IPS-15b (cell line): Measurements from ENCODE around the gene SNX5.

Experiments
- H3K27me3 ChIP-seq: one replicate; pipeline ENCODE4 v1.6.1; 2013; ENCODE audit warnings: low read length; ENCODE audit not compliant: control insufficient read depth, insufficient read depth
- H3K36me3 ChIP-seq: one replicate; pipeline ENCODE4 v1.6.1; 2013; ENCODE audit warnings: low read length; ENCODE audit not compliant: control insufficient read depth, insufficient read depth
- H3K4me1 ChIP-seq: one replicate; pipeline ENCODE4 v1.6.1; 2013; ENCODE audit warnings: mild to moderate bottlenecking, low read length; ENCODE audit not compliant: control insufficient read depth, insufficient read depth
- H3K4me3 ChIP-seq: one replicate; pipeline ENCODE4 v1.5.1; 2013; ENCODE audit warnings: low read depth, low read length
- H3K9ac ChIP-seq: one replicate; pipeline ENCODE4 v1.6.1; 2013; ENCODE audit warnings: low read depth, mild to moderate bottlenecking, low read length
- H3K9me3 ChIP-seq: one replicate; pipeline ENCODE4 v1.6.1; 2013; ENCODE audit warnings: mild to moderate bottlenecking, low read length; ENCODE audit not compliant: control insufficient read depth, insufficient read depth

SNX5 gene

DNA sequence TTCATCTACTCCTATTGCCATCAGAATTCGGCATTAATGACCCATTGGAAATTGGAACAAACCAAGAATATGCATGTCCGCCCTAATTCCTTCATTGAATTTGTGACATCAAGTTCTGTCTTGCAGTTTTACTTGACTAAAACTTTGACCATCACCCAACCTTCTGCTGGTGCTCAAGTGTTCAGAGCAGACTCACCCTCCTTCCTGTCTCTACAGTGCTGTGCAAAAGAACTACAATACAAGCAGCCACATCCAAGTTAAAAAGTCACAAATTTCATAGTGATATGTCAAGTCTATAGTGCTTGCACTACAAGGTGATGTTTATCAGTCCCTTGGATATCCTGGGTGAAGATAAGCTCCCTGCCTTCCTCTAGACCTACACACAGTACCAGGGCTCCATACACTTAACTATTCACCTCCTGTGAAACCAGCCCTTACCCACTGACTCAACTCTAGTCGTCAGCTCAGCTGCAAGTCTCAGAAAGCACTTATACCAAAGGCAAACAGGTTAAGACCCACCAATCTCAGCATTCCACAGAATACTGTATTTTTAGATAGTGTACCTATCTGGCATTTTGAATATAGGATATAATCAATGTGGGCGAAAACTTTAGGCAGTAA lies 23.6 kb downstream of the SNX5 start:
- H3K36me3 ChIP-seq = peaks cover 52% of the 10 kb centered on the region
- H3K9ac ChIP-seq = no peak overlapping the region
- H3K27me3 ChIP-seq = no peaks in the 10 kb centered on the region
- H3K4me1 ChIP-seq = peaks cover 8% of the 10 kb centered on the region
- H3K9me3 ChIP-seq = no peaks in the 10 kb centered on the region
- H3K4me3 ChIP-seq = no peak overlapping the region

DNA sequence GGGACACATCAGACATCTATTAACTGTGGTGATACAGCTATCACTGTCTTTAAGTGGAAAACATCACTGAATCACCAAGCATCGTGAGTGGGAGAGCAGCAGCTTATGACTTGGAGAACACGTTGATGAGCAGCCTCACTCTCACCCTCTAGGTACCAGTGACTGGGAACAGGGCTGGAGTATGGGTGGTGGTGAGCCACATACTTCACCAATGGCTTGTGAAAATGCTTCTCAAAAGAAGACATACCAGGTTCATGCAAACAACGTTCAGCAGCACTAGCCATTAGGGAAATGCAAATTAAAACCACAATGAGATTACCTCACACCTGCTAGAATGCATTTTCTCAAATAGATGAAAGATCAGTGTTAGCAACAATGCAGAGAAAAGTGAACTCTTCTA lies 25.3 kb downstream of the SNX5 start:
- H3K27me3 ChIP-seq = no peaks in the 10 kb centered on the region
- H3K4me1 ChIP-seq = peaks cover 14% of the 10 kb centered on the region
- no peak overlapping the region for H3K4me3 ChIP-seq
- no peaks in the 10 kb centered on the region for H3K9me3 ChIP-seq
- no peak overlapping the region for H3K9ac ChIP-seq
- H3K36me3 ChIP-seq = peaks cover 35% of the 10 kb centered on the region

DNA sequence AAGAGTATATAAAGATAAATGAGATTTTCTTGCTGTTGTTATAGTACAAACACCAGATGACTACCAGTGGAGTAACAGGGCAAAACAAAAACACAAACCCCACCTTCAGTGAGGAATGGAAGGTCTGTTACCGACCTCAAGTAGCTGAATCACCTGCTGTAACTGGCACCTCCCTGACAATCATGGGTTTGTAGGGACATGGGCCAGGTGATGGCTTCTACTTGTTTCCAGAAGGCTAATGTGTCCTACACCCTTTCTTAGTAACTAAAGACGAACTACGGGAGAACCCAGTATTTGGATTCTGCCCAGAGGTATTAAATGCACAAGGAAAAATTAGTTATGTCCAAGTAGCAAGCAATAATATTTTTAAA lies 26.8 kb downstream of the SNX5 start:
- H3K9me3 ChIP-seq = no peaks in the 10 kb centered on the region
- no peaks in the 10 kb centered on the region for H3K27me3 ChIP-seq
- H3K4me3 ChIP-seq = no peak overlapping the region
- no peak overlapping the region for H3K9ac ChIP-seq
- H3K36me3 ChIP-seq = peaks cover 27% of the 10 kb centered on the region
- peaks cover 14% of the 10 kb centered on the region for H3K4me1 ChIP-seq

DNA sequence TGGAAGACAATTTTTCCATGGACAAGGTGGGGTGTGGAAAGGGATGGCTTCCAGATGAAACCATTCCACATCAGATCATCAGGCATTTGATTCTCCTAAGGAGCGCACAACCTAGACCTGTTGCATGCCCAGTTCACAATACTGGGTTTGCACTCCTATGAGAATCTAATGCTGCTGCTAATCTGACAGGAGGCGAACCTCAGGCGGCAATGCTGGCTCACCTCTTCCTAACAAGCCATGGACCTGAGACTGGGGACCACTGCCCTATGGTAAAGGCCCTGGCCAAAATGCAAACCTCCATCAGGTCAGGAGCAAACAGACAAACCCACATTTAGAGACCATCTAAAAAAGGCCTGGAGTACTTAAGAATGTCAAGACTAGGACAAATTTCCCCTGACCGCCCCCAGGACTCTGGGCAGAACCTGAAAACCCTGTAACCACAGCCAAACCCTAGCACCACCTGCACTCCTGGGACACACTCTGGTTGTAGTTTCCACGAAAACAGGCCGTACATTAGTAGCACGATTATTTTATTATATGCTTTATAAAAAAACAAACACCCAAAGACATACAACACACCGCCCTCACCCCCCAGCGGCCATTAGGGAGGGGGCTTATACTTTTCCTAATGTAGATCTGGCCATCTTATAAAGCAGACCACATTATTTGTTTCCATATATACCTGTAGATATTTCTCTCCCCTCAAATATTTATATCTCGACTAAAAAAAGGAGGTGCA lies 27.3 kb downstream of the SNX5 start:
- peaks cover 27% of the 10 kb centered on the region for H3K36me3 ChIP-seq
- H3K9ac ChIP-seq = no peak overlapping the region
- no peaks in the 10 kb centered on the region for H3K27me3 ChIP-seq
- H3K4me3 ChIP-seq = no peak overlapping the region
- no peaks in the 10 kb centered on the region for H3K9me3 ChIP-seq
- peaks cover 14% of the 10 kb centered on the region for H3K4me1 ChIP-seq

DNA sequence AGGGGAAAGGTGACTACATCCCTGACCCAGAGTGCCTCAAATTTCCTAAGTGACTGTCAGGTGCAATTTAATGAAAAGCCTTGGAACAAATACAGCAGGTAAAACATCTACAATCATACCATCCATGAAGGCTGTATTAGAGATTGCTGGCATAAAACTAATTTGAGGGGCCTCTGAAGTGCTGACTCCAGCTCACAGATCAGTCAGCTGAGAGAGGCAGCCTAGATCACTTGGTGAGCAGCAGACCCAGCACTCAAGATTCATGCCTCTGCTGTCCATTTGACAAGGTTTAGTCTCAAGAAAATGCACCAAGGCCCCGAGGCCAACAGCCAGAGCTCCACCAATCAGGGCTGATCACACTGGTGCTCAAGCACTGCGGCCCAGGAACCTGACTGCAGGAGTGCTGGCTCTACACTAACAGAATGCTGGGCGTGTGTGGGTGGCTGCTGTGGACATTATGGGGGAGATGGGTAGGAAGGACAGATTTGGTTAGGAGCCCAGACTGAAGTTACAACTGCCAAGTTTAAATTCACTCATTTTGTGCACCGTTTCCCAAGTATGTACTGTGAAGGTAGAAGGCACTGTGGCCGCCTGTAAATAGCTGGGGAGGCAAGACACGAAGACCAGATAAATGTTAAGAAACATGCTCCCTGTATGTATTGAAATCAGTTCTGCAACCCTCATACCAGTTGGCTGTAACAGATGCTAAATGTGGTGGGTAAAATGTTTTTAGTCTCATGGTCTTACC lies 28.2 kb downstream of the SNX5 start:
- H3K4me3 ChIP-seq = no peak overlapping the region
- H3K4me1 ChIP-seq = peaks cover 14% of the 10 kb centered on the region
- no peaks in the 10 kb centered on the region for H3K9me3 ChIP-seq
- H3K36me3 ChIP-seq = peaks cover 21% of the 10 kb centered on the region
- no peaks in the 10 kb centered on the region for H3K27me3 ChIP-seq
- no peak overlapping the region for H3K9ac ChIP-seq

DNA sequence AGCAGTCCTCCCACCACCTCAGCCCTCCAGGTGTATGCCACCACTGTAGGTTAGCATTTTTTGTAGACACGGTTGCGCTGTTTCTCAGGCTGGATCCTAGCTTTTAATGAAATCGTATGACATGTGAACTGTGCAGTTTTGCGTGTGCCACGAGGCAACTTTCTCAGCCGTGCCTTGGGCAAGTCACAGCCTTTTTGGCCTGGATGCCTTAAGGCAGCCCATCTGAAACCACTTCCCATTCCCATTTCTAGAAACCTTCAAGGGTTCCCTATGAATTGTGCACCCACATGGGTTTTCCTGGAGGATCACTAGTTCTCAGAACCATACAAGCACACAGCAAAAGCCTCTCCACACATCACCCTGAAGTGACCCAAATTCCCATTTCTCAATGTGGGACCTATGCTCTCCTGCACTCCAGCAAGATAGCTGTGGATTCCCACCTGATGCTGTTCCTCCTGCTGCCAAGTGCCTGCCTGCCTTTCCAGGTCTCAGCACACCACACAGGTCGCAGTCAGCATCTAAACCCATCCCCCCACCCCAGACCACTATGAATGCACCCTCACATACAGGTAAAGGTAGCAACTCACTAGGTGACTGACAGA lies 28.9 kb downstream of the SNX5 start:
- H3K4me1 ChIP-seq = peaks cover 18% of the 10 kb centered on the region
- H3K9me3 ChIP-seq = no peaks in the 10 kb centered on the region
- H3K4me3 ChIP-seq = no peak overlapping the region
- peaks cover 2% of the 10 kb centered on the region for H3K27me3 ChIP-seq
- H3K36me3 ChIP-seq = peaks cover 14% of the 10 kb centered on the region
- peak overlapping the region; percentile 19 for H3K9ac ChIP-seq

DNA sequence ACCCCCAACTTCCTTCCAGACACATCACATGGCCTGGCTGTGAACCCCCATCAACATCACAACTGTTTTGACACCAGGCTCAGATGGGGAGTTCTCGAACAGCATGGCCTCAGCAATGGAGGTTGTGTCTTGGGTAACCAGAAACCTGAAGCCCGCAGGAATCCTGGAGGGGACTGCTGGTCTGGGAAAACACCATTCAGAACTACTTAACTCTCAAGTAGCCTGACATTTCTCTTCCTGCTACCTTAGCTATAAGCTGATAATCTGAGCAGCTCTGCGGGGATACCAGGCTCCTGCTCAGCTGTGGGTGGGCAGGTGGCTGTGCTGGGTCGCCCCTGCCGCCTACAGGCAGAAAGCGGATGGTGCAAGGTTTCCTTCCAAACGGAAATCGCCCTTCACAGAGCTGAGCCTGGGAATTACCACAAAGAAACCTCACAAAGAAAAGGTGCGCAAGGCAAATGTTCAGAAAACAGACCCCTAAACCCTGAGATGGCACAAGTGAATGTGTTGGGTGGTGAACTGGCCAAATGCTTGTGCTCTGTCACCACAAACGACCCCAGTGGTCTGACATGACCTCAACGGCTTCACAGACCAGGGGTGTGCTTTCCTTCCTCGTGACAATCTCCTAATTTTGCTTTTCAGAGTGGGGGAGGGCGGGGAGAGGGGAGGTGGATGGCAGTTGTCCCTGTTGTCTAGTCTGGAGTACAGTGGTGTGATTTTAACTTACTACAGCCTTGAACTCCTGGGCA lies 29.5 kb downstream of the SNX5 start:
- H3K36me3 ChIP-seq = peaks cover 14% of the 10 kb centered on the region
- H3K9me3 ChIP-seq = no peaks in the 10 kb centered on the region
- peaks cover 2% of the 10 kb centered on the region for H3K27me3 ChIP-seq
- peak overlapping the region; percentile 19 for H3K9ac ChIP-seq
- peaks cover 22% of the 10 kb centered on the region for H3K4me1 ChIP-seq
- no peak overlapping the region for H3K4me3 ChIP-seq

DNA sequence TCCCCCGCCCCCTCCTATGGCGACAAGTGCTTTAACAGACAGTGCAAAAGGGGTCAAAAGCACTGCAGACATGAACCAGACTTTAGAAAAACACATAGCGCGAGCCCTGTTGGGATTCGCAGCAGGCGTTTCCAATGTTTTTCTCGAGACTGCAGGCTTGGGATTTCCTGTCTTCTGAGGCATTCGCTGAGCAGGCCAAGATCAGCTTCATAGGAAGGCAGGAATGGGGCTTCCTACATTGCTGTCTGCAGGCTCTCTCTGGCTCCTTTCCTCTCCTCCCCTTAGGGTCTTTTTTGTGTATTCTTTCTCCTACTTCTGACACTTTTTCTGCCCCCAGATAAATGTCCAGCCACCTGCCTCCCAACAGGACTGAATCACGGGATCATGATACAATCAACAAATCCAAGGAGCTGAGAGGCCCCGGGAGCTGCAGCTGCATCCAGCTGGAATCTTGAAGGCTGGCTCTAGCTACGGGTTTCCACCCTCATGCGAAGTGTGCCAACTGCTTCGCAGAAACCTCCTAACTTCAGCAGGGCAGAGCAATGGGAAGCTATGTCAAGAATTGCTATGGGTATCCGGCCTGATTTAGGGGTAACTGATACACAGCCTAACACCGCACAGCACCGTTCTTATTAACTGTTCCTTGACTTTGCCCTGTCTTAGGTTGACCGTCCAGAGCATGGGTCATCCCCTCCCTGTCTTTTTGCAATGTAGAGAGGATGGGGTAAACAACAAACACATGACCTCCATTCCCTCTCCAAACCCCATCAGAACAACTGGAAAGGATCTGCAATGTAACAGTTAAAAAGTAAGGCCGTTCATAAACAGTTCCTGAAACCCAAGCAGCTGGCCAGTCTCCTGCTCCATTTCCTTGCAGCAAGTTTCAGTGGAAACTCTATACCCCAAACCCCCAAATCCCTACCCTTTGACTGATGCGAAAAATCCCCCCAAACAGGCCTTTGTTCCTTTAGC lies 31.5 kb downstream of the SNX5 start:
- Histone ChIP-seq H3K4me1 (peaks cover 31% of the 10 kb centered on the region), H3K4me3 (no peak overlapping the region), H3K9ac (no peak overlapping the region)

DNA sequence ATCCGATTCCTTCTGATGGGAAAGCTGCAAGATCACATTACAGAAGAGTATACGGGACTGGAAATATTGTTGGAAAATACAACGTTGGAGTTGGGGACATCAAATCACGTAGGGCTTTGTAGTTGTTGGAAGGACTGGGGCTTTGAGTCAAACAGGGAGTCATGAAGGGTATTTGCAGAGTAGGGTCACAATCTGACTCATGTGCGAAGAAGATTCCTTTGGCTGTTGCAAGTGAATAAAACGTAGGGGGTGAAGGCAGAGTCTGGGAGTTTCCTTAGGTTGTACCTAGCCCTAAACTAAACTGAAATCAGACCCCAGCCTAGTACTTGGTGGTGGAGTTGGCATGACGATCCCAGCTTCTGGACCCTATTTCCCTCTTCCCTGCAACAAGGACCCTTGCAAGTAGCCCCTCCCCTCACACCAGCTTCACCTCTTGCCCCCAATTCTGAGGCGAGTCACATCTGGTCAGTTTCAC lies 32.3 kb downstream of the SNX5 start:
- H3K4me1 ChIP-seq = peaks cover 31% of the 10 kb centered on the region
- peaks cover 17% of the 10 kb centered on the region for H3K27me3 ChIP-seq
- no peaks in the 10 kb centered on the region for H3K9me3 ChIP-seq
- H3K36me3 ChIP-seq = no peaks in the 10 kb centered on the region
- H3K4me3 ChIP-seq = no peak overlapping the region
- H3K9ac ChIP-seq = no peak overlapping the region

More for the DNA sequence above, 31.5 kb downstream of the SNX5 start:
- H3K36me3 ChIP-seq = peaks cover 3% of the 10 kb centered on the region
- H3K27me3 ChIP-seq = peaks cover 16% of the 10 kb centered on the region
- H3K9me3 ChIP-seq = no peaks in the 10 kb centered on the region

DNA sequence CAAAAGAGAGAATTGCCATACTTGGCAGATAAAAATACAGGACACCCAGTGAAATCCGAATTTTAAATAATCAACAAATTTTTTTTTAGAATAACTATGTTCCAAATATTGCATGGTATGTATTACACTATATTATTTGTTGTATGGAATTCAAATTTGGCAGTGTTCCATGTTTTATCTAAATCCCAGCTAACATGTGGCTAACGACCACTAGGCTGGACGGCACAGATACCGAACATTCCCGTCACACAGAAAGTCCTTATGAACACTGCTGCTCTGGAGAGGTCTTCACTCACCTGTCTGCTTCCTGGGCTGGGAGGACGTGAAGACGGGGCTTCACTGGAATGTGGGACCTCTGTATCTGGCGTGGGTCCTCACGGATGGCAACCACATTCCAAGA lies 32.8 kb downstream of the SNX5 start:
- Histone ChIP-seq H3K9me3 (no peaks in the 10 kb centered on the region), H3K9ac (no peak overlapping the region), H3K36me3 (no peaks in the 10 kb centered on the region), H3K27me3 (peaks cover 17% of the 10 kb centered on the region), H3K4me3 (no peak overlapping the region), H3K4me1 (peaks cover 30% of the 10 kb centered on the region)
